ENCODE data around the gene GADL1. TPM values are rescaled to one million over a fixed set of nuclear protein-coding genes. Genes with fewer than 3 reads are reported as not detected.

GADL1 gene
- total RNA-seq, 2 donors from 2014 or later = not detected

GRCh38 chr3:30779686-30780287 is 114.7 kb downstream of the GADL1 start:
- no peak for ATAC-seq
- H3K9me3 Mint-ChIP-seq = no peaks in the 10 kb centered on the region

GRCh38 chr3:30778933-30779332 is 115.5 kb downstream of the GADL1 start:
- Mint-ChIP-seq H3K36me3 (no peaks in the 10 kb centered on the region), H3K9me3 (no peaks in the 10 kb centered on the region), H3K27ac (no peak overlapping the region)
- DNase-seq (ENCODE audit: low spot score in 2 of 2) = no peak
- no peak for ATAC-seq

More at GRCh38 chr3:30779686-30780287, 114.7 kb downstream of the GADL1 start:
- Mint-ChIP-seq H3K36me3 (no peaks in the 10 kb centered on the region), H3K27ac (no peak overlapping the region)
- DNase-seq (ENCODE audit: low spot score in 2 of 2) = peak in 1 of 2 donors; percentile 6

- H3K36me3 Mint-ChIP-seq = no peaks in the 10 kb centered on the region
- no peak for DNase-seq (ENCODE audit: low spot score in 2 of 2)
- no peak overlapping the region for H3K27ac Mint-ChIP-seq
- no peak for ATAC-seq
- no peaks in the 10 kb centered on the region for H3K9me3 Mint-ChIP-seq
Measured at GRCh38 chr3:30777426-30778113, 116.9 kb downstream of the GADL1 start.

- H3K36me3 Mint-ChIP-seq = no peaks in the 10 kb centered on the region
Measured at GRCh38 chr3:30776186-30776815, 118.2 kb downstream of the GADL1 start.

GRCh38 chr3:30775040-30775439 is 119.4 kb downstream of the GADL1 start:
- no peak for DNase-seq (ENCODE audit: low spot score in 2 of 2)
- H3K9me3 Mint-ChIP-seq = no peaks in the 10 kb centered on the region
- ATAC-seq = no peak

More at GRCh38 chr3:30776186-30776815, 118.2 kb downstream of the GADL1 start:
- ATAC-seq (no peak), DNase-seq (ENCODE audit: low spot score in 2 of 2) (no peak)
- Mint-ChIP-seq H3K9me3 (no peaks in the 10 kb centered on the region), H3K27ac (no peak overlapping the region)

GRCh38 chr3:30774062-30774461 is 120.4 kb downstream of the GADL1 start:
- Mint-ChIP-seq H3K27ac (no peak overlapping the region), H3K36me3 (no peaks in the 10 kb centered on the region), H3K9me3 (no peaks in the 10 kb centered on the region)
- no peak for ATAC-seq
- no peak for DNase-seq (ENCODE audit: low spot score in 2 of 2)

More at GRCh38 chr3:30775040-30775439, 119.4 kb downstream of the GADL1 start:
- Mint-ChIP-seq H3K36me3 (no peaks in the 10 kb centered on the region), H3K27ac (no peak overlapping the region)

GRCh38 chr3:30770387-30770786 is 124.1 kb downstream of the GADL1 start:
- no peak for DNase-seq (ENCODE audit: low spot score in 2 of 2)
- Mint-ChIP-seq H3K36me3 (no peaks in the 10 kb centered on the region), H3K9me3 (no peaks in the 10 kb centered on the region), H3K27ac (no peak overlapping the region)
- ATAC-seq = no peak

GRCh38 chr3:30768703-30769550 is 125.5 kb downstream of the GADL1 start:
- Mint-ChIP-seq H3K9me3 (no peaks in the 10 kb centered on the region), H3K27ac (no peak overlapping the region), H3K36me3 (no peaks in the 10 kb centered on the region)
- ATAC-seq = peak; percentile 36 to 59
- peak; percentile 61 to 72 for DNase-seq (ENCODE audit: low spot score in 2 of 2)

GRCh38 chr3:30768046-30768445 is 126.4 kb downstream of the GADL1 start:
- no peak for ATAC-seq
- H3K36me3 Mint-ChIP-seq = no peaks in the 10 kb centered on the region

GRCh38 chr3:30766522-30766921 is 127.9 kb downstream of the GADL1 start:
- no peaks in the 10 kb centered on the region for H3K9me3 Mint-ChIP-seq
- no peaks in the 10 kb centered on the region for H3K36me3 Mint-ChIP-seq
- no peak overlapping the region for H3K27ac Mint-ChIP-seq
- ATAC-seq = no peak
- no peak for DNase-seq (ENCODE audit: low spot score in 2 of 2)

More at GRCh38 chr3:30768046-30768445, 126.4 kb downstream of the GADL1 start:
- Mint-ChIP-seq H3K9me3 (no peaks in the 10 kb centered on the region), H3K27ac (no peak overlapping the region)
- no peak for DNase-seq (ENCODE audit: low spot score in 2 of 2)

GRCh38 chr3:30764891-30765290 is 129.6 kb downstream of the GADL1 start:
- DNase-seq (ENCODE audit: low spot score in 2 of 2) (no peak), ATAC-seq (no peak)
- Mint-ChIP-seq H3K36me3 (no peaks in the 10 kb centered on the region), H3K9me3 (no peaks in the 10 kb centered on the region), H3K27ac (no peak overlapping the region)

- ATAC-seq (no peak), DNase-seq (ENCODE audit: low spot score in 2 of 2) (no peak)
- Mint-ChIP-seq H3K27ac (no peak overlapping the region), H3K36me3 (no peaks in the 10 kb centered on the region), H3K9me3 (no peaks in the 10 kb centered on the region)
Measured at GRCh38 chr3:30764281-30764680, 130.2 kb downstream of the GADL1 start.

- ATAC-seq = no peak
- no peak for DNase-seq (ENCODE audit: low spot score in 2 of 2)
- Mint-ChIP-seq H3K36me3 (no peaks in the 10 kb centered on the region), H3K9me3 (no peaks in the 10 kb centered on the region), H3K27ac (no peak overlapping the region)
Measured at GRCh38 chr3:30761374-30761773, 133.1 kb downstream of the GADL1 start.

- ATAC-seq (no peak), DNase-seq (ENCODE audit: low spot score in 2 of 2) (no peak)
- Mint-ChIP-seq H3K9me3 (no peaks in the 10 kb centered on the region), H3K27ac (no peak overlapping the region), H3K36me3 (no peaks in the 10 kb centered on the region)
Measured at GRCh38 chr3:30760737-30761136, 133.7 kb downstream of the GADL1 start.

- H3K9me3 Mint-ChIP-seq = no peaks in the 10 kb centered on the region
- no peak for ATAC-seq
- no peak overlapping the region for H3K27ac Mint-ChIP-seq
- no peak for DNase-seq (ENCODE audit: low spot score in 2 of 2)
- no peaks in the 10 kb centered on the region for H3K36me3 Mint-ChIP-seq
Measured at GRCh38 chr3:30760040-30760695, 134.3 kb downstream of the GADL1 start.

GRCh38 chr3:30756218-30756617 is 138.2 kb downstream of the GADL1 start:
- ATAC-seq = no peak
- DNase-seq (ENCODE audit: low spot score in 2 of 2) = no peak
- Mint-ChIP-seq H3K36me3 (no peaks in the 10 kb centered on the region), H3K9me3 (no peaks in the 10 kb centered on the region), H3K27ac (no peak overlapping the region)

All from activated naive CD4-positive, alpha-beta T cell treated with anti-CD3 and anti-CD28 coated beads, Interleukin-2, amount 50 U/mL, for 72 hours (primary cell).